Inflammatory macrophage treated with lipopolysaccharide for 4 hours (primary cell): ENCODE results near the gene PLEKHO1.
A peak's percentile ranks its signal among the peaks of the same experiment; 100 is the strongest.

Experiments
- DNase-seq: peaks from one replicate; pipeline ENCODE4 v3.0.0-alpha.2; 2020

The PLEKHO1 gene

DNA sequence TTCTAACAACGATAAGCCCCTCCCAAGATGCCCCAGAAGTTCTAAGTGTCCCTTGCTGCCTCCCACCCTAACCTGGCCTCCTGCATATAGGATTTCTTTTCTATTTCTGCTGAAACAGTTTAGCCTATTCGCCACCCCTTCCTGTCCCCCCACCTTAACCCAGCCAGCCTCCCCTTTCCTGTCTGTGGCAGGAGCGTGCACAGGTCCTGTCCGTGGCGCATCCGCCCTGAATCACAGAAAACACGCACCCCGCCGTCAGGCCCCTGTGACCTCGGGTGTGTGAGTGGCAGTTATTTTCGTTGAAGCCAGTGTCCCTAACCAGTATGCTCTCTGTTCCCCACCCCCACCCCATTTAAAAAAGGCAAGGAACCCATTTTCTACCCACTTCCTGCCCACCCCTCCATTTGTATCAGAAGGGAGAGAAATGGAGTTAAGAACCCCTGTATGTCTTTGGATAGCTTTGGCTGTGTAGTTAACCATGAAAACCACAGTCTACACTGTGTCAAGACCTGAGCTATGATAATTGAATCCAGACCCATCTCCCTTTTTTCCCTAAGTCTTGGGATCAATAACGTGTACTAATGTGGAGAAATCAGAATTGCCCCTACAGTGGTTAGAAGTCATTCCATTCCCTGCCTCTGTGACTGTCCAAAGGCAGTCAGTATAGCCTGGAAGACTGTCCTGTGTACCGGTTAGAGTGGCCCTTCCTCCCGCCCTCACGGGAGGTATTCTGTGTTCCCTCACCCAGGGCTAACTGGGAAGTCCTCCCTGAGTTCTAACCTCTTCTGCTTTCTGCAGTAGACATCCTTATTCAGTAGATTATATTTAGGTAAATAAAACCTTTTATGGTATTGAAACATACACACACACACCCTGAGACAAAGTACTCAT lies 1.8 kb downstream of the PLEKHO1 start:
- DNase-seq = peak; percentile 57

GRCh38 chr1:150152182-150152536 lies 2.4 kb downstream of the PLEKHO1 start:
- no peak for DNase-seq

DNA sequence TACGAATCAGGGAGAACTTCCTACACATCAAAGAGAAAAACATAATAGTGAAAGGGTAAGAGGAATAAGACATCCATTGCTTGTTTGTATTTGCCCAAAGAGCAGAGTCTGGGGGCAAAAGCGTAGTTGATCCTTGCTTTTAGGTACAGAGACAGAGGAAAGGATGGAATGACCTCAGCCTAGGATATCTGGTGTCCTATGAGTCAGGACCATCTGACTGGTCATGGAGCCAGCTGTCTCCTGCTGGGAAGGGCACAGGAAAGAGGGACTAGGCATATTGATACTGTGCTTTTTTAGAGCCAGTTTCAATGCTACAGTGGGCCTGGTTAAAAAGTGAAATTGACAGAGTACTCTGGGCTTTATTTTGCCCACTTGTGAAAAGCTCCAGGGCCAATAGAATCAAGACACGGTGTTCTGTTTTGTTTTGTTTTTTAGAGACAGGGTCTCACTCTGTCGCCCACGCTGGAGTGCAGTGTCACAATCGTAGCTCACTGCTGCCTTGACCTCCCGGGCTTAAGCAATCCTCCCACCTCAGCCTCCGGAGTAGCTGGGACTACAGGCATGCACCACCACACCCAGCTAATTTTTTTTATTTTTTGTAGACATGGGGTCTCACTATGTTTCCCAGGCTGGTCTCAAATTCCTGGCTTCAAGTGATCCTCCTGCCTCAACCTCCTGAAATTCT lies 3.2 kb downstream of the PLEKHO1 start:
- peak; percentile 76 for DNase-seq

DNA sequence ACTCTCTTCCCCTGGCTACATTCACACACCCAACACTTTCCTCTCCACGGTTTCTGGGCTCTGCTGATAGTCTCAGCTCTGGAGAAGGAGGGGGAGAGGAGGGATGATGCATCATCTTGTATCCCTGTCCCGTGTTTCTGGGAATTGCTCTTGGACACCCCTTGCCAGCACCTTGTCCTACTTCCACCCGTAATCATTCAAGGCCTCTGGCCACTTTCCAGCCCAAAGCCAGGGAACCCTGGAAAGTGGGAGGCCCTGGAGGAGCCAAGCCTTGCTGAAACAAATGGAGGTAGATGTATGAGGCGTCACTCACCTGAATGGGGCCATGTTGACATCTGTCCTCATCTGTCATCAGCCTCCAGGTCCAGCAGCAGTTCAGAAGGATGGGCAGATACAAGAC lies 4.4 kb downstream of the PLEKHO1 start:
- DNase-seq = no peak

DNA sequence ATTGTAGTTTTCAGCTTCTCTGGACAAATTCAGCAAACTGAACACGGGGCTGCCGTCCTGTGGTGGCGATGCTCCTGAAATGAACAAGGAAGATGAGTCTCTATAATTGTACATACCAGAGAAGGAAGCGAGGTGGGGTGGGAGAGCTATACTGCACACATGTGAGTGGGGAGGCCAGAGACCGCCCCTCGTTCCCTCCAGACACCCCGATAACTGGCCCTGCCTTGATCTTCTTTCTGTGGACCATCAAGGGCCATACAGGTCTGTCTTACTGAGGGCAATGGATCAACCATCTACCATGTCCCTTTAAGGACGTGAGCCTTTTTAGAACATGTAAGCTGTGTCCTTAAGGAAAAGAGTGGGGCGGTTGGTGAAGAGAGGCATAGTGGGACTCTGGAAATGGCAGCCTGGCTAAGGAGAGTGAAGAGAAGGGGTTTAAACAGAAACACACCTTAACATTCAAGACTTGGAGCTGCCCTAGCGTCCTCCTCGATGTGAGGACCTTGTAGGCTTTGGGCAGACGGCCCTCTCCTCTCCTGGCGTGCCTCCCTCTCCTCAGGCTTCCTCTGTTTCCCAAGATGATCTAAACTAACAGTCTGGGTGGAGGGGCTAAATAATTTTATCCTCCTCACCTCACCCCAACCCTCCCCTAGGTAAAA lies 5.8 kb downstream of the PLEKHO1 start:
- no peak for DNase-seq

- DNase-seq = no peak
Measured at GRCh38 chr1:150156868-150157603, 7.3 kb downstream of the PLEKHO1 start.

DNA sequence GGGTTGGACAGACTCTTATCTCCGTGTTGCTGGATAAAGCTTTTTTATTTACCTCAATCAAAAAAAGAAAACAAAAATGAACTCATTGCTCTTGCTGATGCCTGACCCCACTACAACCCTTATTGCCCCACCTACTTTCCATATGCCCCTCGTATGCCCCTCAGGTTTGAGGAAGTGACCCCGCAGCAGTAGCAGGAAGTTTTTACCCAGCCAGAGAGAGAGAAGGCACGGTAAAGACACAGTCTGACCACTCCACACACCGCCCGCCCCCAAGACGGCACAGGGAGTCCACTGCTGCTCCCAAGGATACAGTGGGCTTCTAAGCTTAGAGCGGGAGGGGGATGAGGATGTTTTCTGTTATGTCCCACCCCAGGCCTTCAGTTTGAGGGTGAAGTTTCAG lies 9.8 kb downstream of the PLEKHO1 start:
- peak; percentile 88 for DNase-seq

- no peak for DNase-seq
Measured at GRCh38 chr1:150160964-150161621, 11.4 kb downstream of the PLEKHO1 start.

DNA sequence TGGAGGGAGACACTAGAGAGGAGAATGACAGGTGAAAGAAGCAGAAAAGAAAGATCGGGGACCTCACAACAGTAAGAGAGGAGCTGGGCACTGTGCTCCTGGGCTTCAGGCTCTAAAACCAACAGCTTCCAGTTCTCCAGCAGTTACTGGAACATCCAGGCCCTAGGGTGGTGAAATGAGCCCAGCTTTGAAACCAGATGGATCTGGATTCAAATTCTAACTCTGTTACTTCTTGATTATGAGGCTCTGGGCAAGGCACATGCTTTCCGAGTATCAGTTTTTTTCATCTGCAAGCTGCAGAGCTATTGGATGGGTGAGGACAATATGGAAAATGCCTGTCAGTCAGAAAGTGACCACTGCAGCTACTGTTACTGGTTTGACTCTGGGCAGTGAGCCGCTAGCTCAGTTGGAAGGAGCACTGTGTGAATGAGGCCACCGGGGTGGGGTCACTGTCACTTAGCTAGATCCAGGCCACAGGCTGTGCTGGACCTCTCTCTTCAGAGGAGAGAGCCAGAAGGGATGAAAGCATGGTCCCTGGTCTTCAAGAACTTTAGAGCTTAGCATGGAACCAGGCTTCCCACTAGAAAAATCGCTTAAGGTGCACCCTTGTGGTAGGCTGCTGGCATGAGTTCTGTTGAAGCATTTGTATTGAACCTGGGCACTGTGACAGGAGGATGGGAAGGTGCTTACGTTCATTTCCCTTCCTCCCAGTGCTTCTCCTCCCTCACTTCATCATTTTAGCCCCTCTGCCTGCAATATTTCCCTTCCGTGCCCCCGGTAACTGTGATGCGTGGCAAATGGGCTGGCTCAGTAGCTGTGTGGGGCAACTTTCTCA lies 12.2 kb downstream of the PLEKHO1 start:
- DNase-seq = no peak

DNA sequence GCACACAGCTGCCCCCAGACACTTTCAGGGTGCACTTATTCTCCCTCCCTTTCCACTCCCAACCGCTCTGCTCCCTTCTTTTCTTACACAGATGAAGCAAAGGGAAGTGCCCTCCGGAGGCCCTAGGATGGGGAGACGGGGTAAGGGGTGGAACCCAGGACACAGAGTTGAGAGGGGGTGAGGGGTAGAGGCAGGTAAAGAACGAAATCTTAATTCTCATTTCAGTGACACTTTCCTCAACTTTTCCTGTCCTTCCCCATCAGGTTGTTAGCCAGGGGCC lies 12.8 kb downstream of the PLEKHO1 start:
- DNase-seq = no peak

DNA sequence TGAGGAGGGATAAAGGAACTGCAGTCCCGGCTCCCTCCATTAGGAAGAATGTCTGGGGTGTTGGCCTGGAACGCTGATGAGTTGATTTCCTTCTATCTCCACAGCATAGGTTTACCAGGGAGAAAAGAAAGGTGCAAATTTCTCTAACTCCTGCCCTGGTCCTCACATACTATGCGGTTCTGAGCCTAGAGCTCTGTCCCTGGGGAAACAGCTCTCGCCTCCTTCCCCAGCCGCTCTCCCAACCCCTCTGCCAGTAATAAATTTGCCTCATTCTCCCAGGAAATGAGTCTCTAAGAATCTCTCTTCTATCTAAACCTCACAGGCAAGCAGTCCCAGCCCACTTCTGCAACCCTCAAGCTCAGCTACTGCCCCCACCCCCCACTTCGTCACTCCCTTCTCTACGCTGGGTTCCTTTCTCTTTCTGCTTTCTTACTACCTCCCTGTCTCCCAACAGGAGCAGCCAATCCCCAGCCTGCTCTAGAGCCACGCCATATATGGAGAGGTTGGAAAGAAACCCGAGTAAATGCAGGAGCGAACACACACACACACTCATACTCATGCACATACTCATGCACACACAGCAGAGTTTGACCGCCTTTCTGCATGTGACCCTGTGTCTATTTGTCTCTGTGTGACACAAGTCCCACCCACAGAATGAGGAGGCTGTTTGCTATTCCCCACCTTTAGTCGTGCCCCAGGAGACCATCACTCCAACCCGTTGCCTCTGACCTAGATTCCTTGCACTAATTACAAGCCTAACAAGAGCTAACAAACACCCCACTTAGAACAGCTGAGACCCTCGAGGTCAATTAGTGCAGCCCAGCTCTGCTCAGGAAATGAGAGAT lies 13.4 kb downstream of the PLEKHO1 start:
- peak; percentile 99 for DNase-seq

- DNase-seq = no peak
Measured at GRCh38 chr1:150164224-150164623, 14.5 kb downstream of the PLEKHO1 start.

GRCh38 chr1:150164779-150165178 lies 15.1 kb downstream of the PLEKHO1 start:
- DNase-seq = no peak

GRCh38 chr1:150165622-150166612 lies 16.2 kb downstream of the PLEKHO1 start:
- no peak for DNase-seq

DNA sequence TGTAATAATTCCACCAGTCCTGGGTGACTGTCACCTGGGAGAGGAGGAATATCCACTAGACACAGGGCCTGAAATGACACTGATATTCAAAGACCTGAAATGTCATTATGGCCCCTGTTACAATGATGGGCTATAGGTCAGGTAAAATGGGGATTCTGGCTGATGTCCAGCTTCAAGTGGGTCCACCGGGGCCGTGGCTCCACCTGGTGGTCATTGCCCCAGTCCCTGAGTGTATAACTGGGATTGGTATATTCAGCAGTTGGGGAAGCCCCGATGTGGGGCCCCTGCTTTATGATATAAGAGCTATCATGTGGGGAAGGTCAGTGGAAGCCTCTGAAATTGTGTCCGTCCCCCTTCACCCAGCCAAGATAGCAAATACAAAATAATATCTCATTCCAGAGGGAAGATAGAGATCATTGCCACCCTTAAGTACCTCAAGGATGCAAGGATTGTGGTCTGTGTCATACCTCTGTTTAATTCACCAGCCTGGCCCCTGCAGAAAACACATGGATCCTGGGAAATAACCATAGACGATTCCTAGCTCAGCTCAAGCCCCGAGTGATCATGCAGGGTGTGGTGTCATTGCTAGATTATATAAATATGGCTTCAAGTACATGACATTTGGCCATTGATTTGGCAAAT lies 19.4 kb downstream of the PLEKHO1 start:
- peak; percentile 68 for DNase-seq

- DNase-seq = no peak
Measured at GRCh38 chr1:150171801-150172200, 22.1 kb downstream of the PLEKHO1 start.

- no peak for DNase-seq
Measured at GRCh38 chr1:150173141-150173585, 23.4 kb downstream of the PLEKHO1 start.

- DNase-seq = peak; percentile 84
Measured at GRCh38 chr1:150176593-150176992, 26.9 kb downstream of the PLEKHO1 start.

- DNase-seq = peak; percentile 66
Measured at GRCh38 chr1:150178548-150178947, 28.8 kb downstream of the PLEKHO1 start.
